Lower leg skin (tissue), 4 donors: ENCODE data around the gene MAP7D2. TPM values are rescaled to one million over a fixed set of nuclear protein-coding genes. Genes with fewer than 3 reads are reported as not detected.

ENCODE experiments used
- DNase-seq, 2 donors: peaks; one replicate each; pipeline ENCODE4 v3.0.0-alpha.2; 2019; ENCODE audit warnings: low spot score in 2 of 2
- H3K4me3 ChIP-seq: fragments of 200-600 bp; sonication (generic); 2 replicates; pipeline ENCODE4 v1.5.1; 2017; ENCODE audit warnings: mild to moderate bottlenecking, low read depth; ENCODE audit not compliant: poor library complexity, severe bottlenecking
- CTCF ChIP-seq, 3 donors: fragments of 450-650 bp; IDR thresholded peaks; one replicate each; pipeline ENCODE4 v1.5.1; 2016; ENCODE audit warnings: antibody characterized with exemption in 3 of 3, mild to moderate bottlenecking in 3 of 3, moderate library complexity in 2 of 3
- POLR2A ChIP-seq, 2 donors: fragments of 450-650 bp; IDR thresholded peaks; one replicate each; pipeline ENCODE4 v1.6.1; 2016 to 2017; ENCODE audit warnings: antibody characterized with exemption in 2 of 2, mild to moderate bottlenecking in 1 of 2, moderate library complexity in 1 of 2
- WGBS, 2 donors: methylation state at CpG; one replicate each; pipeline ENCODE4 v1.1.5; 2018; 5-methylcytosine and 5-hydroxymethylcytosine counted together
- intact Hi-C: fragments of 100-400 bp; cut with DNase I; formaldehyde crosslinking; loops from one replicate; pipeline ENCODE4 v1.15.0; 2023; ENCODE audit warnings: low total_unique reads
- total RNA-seq, 4 donors: library from RNA; depleted of rRNA; stranded (reverse); fragments of >200 nt; gene quantifications; one replicate each; pipeline ENCODE4 v1.1.0, GENCODE V29; 2016

MAP7D2 gene
- total RNA-seq, 4 donors from 2014 or later: 0.15 to 1.2 (median 0.73) TPM

- H3K4me3 ChIP-seq: no peak overlapping the region
- DNase-seq: no peak
- WGBS, 2 donors: 58 to 64% methylated on average over 9 of the region's 9 CpGs
- intact Hi-C loops: no loop called here
- TF ChIP-seq POLR2A (IDR thresholded peaks at IDR 0.05) (no peak), CTCF (IDR thresholded peaks at IDR 0.05) (no peak)
These were observed 100.6 kb downstream of the MAP7D2 start for GRCh38 chrX:20015945-20016615.

- intact Hi-C loops: no loop called here
- DNase-seq: no peak
- WGBS, 2 donors: 40 to 69% methylated on average over 1 of the region's 1 CpG
- TF ChIP-seq CTCF (IDR thresholded peaks at IDR 0.05): no peak
- no peak for TF ChIP-seq POLR2A (IDR thresholded peaks at IDR 0.05)
- no peak overlapping the region for H3K4me3 ChIP-seq
These were observed 101.3 kb downstream of the MAP7D2 start for GRCh38 chrX:20015422-20015821.

GRCh38 chrX:20011608-20012007 lies 105.1 kb downstream of the MAP7D2 start:
- TF ChIP-seq POLR2A (IDR thresholded peaks at IDR 0.05) (no peak), CTCF (IDR thresholded peaks at IDR 0.05) (no peak)
- 82 to 84% methylated on average over 4 of the region's 4 CpGs for WGBS, 2 donors
- no peak for DNase-seq
- no peak overlapping the region for H3K4me3 ChIP-seq
- intact Hi-C loops: no loop called here

- H3K4me3 ChIP-seq: no peak overlapping the region
- no peak for TF ChIP-seq POLR2A (IDR thresholded peaks at IDR 0.05)
- no peak for TF ChIP-seq CTCF (IDR thresholded peaks at IDR 0.05)
- DNase-seq: no peak
- intact Hi-C loops: no loop called here
- 82 to 89% methylated on average over 7 of the region's 7 CpGs for WGBS, 2 donors
These were observed 108.6 kb downstream of the MAP7D2 start for GRCh38 chrX:20007962-20008622.

- DNase-seq: no peak
- WGBS, 2 donors: 50 to 98% methylated on average over 2 of the region's 2 CpGs
- intact Hi-C loops: no loop called here
These were observed 110.8 kb downstream of the MAP7D2 start for GRCh38 chrX:20005883-20006282.

More at GRCh38 chrX:20005883-20006282, 110.8 kb downstream of the MAP7D2 start:
- no peak overlapping the region for H3K4me3 ChIP-seq
- TF ChIP-seq CTCF (IDR thresholded peaks at IDR 0.05) (no peak), POLR2A (IDR thresholded peaks at IDR 0.05) (no peak)
